GM23338 (cell line): ENCODE measurements around the gene TANGO6. TPM values are rescaled to one million over a fixed set of nuclear protein-coding genes. Genes with fewer than 3 reads are reported as not detected.
A peak's percentile ranks its signal among the peaks of the same experiment; 100 is the strongest.

Source experiments
- ATAC-seq: fragments of 200-7000 bp; cut with Tn5 transposase; 3 replicates; pipeline ENCODE4 v1.9.1; 2020
- DNase-seq: peaks from one replicate; pipeline ENCODE4 v3.0.0-alpha.2; 2015; ENCODE audit warnings: low spot score
- H2AFZ ChIP-seq: fragments of 200-600 bp; sonication (generic); 2 replicates; pipeline ENCODE4 v1.8.0; 2016; ENCODE audit warnings: antibody characterized with exemption, mild to moderate bottlenecking, moderate library complexity
- H3F3A ChIP-seq: fragments of 200-600 bp; sonication (generic); replicated peaks from 2 replicates; pipeline ENCODE4 v1.8.0; 2017; ENCODE audit warnings: antibody characterized with exemption, mixed run types, low read depth
- H3K27ac ChIP-seq: fragments of 200-600 bp; sonication (generic); 2 replicates; pipeline ENCODE4 v1.6.1; 2016; ENCODE audit warnings: low read depth
- H3K27me3 ChIP-seq: fragments of 200-600 bp; sonication (generic); 2 replicates; pipeline ENCODE4 v1.8.0; 2016; ENCODE audit warnings: mild to moderate bottlenecking, mixed run types, moderate library complexity; ENCODE audit not compliant: insufficient read depth
- H3K36me3 ChIP-seq: fragments of 200-600 bp; sonication (generic); 2 replicates; pipeline ENCODE4 v1.8.0; 2016; ENCODE audit warnings: mild to moderate bottlenecking; ENCODE audit not compliant: insufficient read depth
- H3K4me1 ChIP-seq: fragments of 200-600 bp; sonication (generic); 2 replicates; pipeline ENCODE4 v1.8.0; 2016; ENCODE audit warnings: mild to moderate bottlenecking, moderate library complexity; ENCODE audit not compliant: insufficient read depth
- H3K4me2 ChIP-seq: fragments of 200-600 bp; sonication (generic); 2 replicates; pipeline ENCODE4 v1.7.1; 2017; ENCODE audit warnings: mixed run types
- H3K4me3 ChIP-seq: fragments of 200-600 bp; sonication (generic); 2 replicates; pipeline ENCODE4 v1.6.1; 2016; ENCODE audit warnings: mixed run types
- H3K79me2 ChIP-seq: fragments of 200-600 bp; sonication (generic); replicated peaks from 2 replicates; pipeline ENCODE4 v1.8.0; 2017; ENCODE audit warnings: mild to moderate bottlenecking; ENCODE audit not compliant: insufficient read depth
- H3K9me2 ChIP-seq: fragments of 200-600 bp; sonication (generic); 2 replicates; pipeline ENCODE4 v1.8.0; 2017; ENCODE audit not compliant: insufficient read depth
- H4K20me1 ChIP-seq: fragments of 200-600 bp; sonication (generic); replicated peaks from 2 replicates; pipeline ENCODE4 v1.8.0; 2017; ENCODE audit warnings: mild to moderate bottlenecking; ENCODE audit not compliant: insufficient read depth
- H3K27ac Mint-ChIP-seq: 2 replicates; pipeline ENCODE4 v1.8.0; 2020; ENCODE audit warnings: inconsistent platforms, mild to moderate bottlenecking, moderate library complexity, mixed read lengths
- H3K27me3 Mint-ChIP-seq: 3 replicates; pipeline ENCODE4 v1.8.0; 2022; ENCODE audit warnings: low read depth, mild to moderate bottlenecking, moderate library complexity, mixed read lengths, inconsistent platforms; ENCODE audit not compliant: insufficient read depth, poor library complexity
- H3K36me3 Mint-ChIP-seq: 3 replicates; pipeline ENCODE4 v1.8.0; 2021; ENCODE audit warnings: low read depth, mild to moderate bottlenecking, inconsistent platforms, moderate library complexity, mixed read lengths
- H3K4me1 Mint-ChIP-seq: 3 replicates; pipeline ENCODE4 v1.8.0; 2020; ENCODE audit warnings: mild to moderate bottlenecking, inconsistent platforms, mixed read lengths
- H3K4me3 Mint-ChIP-seq: 3 replicates; pipeline ENCODE4 v1.8.0; 2021; ENCODE audit warnings: moderate library complexity, mild to moderate bottlenecking, inconsistent platforms, mixed read lengths
- H3K9me3 Mint-ChIP-seq: 3 replicates; pipeline ENCODE4 v1.8.0; 2020; ENCODE audit warnings: moderate library complexity, mild to moderate bottlenecking, inconsistent platforms, mixed read lengths
- CREB1 ChIP-seq: fragments of 250-450 bp; sonication (Bioruptor Pico); IDR thresholded peaks from 2 replicates; pipeline ENCODE4 v1.5.0; 2020; ENCODE audit warnings: low read depth, mild to moderate bottlenecking, moderate library complexity
- ETS1 ChIP-seq: IDR thresholded peaks from 2 replicates; pipeline ENCODE4 v1.6.1; 2016; ENCODE audit warnings: antibody characterized with exemption
- EZH2phosphoT487 ChIP-seq: fragments of 200-600 bp; sonication (generic); IDR thresholded peaks from one replicate; pipeline ENCODE4 v1.8.1; 2018; ENCODE audit warnings: antibody characterized with exemption; ENCODE audit not compliant: unreplicated experiment
- POLR2AphosphoS5 ChIP-seq: IDR thresholded peaks from 2 replicates; pipeline ENCODE4 v1.6.1; 2016; ENCODE audit warnings: antibody characterized with exemption, low read depth
- STAT1 ChIP-seq: IDR thresholded peaks from one replicate; pipeline ENCODE4 v1.6.1; 2016; ENCODE audit warnings: antibody characterized with exemption; ENCODE audit not compliant: unreplicated experiment
- ZNF331 ChIP-seq: fragments of 250-450 bp; sonication (Bioruptor Pico); IDR thresholded peaks from 2 replicates; pipeline ENCODE4 v1.5.0; 2020; ENCODE audit warnings: low read depth, mild to moderate bottlenecking, moderate library complexity
- ZNF462 ChIP-seq: fragments of 250-450 bp; sonication (Bioruptor Pico); IDR thresholded peaks from 2 replicates; pipeline ENCODE4 v1.5.0; 2020; ENCODE audit warnings: mild to moderate bottlenecking, moderate library complexity
- polyA plus RNA-seq: library from polyadenylated mRNA; unstranded; fragments of >200 nt; fragmentation: Nextera tagmentation; extraction: Ambion mirVana; gene quantifications from 2 replicates; pipeline ENCODE4 v1.2.1, GENCODE V29; 2016
- total RNA-seq: library from RNA; depleted of rRNA; stranded (reverse); fragments of >200 nt; shearing (Covaris generic); gene quantifications from 2 replicates; pipeline ENCODE4 v1.2.3, GENCODE V29; 2014

TANGO6 gene
- total and polyA plus RNA-seq, 2 experiments from 2014 or later, result 7.2 to 23.2 TPM

GRCh38 chr16:68999114-68999513 is 155.8 kb downstream of the TANGO6 start (continued):
- TF ChIP-seq ZNF462 (CRISPR knock-in tag), result no peak

GRCh38 chr16:69003500-69003899 is 160.2 kb downstream of the TANGO6 start:
- H4K20me1 ChIP-seq, result no peaks in the 10 kb centered on the region
- peaks cover 30% of the 10 kb centered on the region for H3K36me3 ChIP-seq
- Mint-ChIP-seq H3K4me3 (no peak overlapping the region), H3K9me3 (peaks cover 51% of the 10 kb centered on the region), H3K36me3 (peaks cover 47% of the 10 kb centered on the region), H3K27ac (no peak overlapping the region), H3K27me3 (peaks cover 3% of the 10 kb centered on the region), H3K4me1 (no peaks in the 10 kb centered on the region)
- H3K27ac ChIP-seq, result no peak overlapping the region
- H3K27me3 ChIP-seq, result no peaks in the 10 kb centered on the region
- H3K4me1 ChIP-seq, result no peaks in the 10 kb centered on the region
- H3K4me3 ChIP-seq, result no peak overlapping the region; the same call in 1 of the 2 replicates
- H3F3A ChIP-seq, result peaks cover 6% of the 10 kb centered on the region; the same call in 1 of the 2 replicates
- ATAC-seq (no peak), DNase-seq (peak; percentile 57)
- H3K9me2 ChIP-seq, result no peaks in the 10 kb centered on the region
- no peak overlapping the region for H3K4me2 ChIP-seq
- H3K79me2 ChIP-seq, result no peaks in the 10 kb centered on the region
- H2AFZ ChIP-seq, result no peak overlapping the region
- TF ChIP-seq ZNF331 (CRISPR knock-in tag) (no peak), ETS1 (no peak), CREB1 (CRISPR knock-in tag) (no peak), STAT1 (no peak), EZH2phosphoT487 (no peak), ZNF462 (CRISPR knock-in tag) (no peak), POLR2AphosphoS5 (no peak)
